Stimulated activated CD8-positive, alpha-beta memory T cell treated with anti-CD3 and anti-CD28 coated beads, Interleukin-4, amount 100 ng/mL, for 24 hours (primary cell): ENCODE measurements around the gene FGF1.

ENCODE experiments used
- DNase-seq: peaks from one replicate; pipeline ENCODE4 v3.0.0-alpha.2; 2020; ENCODE audit warnings: low read depth

Gene FGF1

DNA sequence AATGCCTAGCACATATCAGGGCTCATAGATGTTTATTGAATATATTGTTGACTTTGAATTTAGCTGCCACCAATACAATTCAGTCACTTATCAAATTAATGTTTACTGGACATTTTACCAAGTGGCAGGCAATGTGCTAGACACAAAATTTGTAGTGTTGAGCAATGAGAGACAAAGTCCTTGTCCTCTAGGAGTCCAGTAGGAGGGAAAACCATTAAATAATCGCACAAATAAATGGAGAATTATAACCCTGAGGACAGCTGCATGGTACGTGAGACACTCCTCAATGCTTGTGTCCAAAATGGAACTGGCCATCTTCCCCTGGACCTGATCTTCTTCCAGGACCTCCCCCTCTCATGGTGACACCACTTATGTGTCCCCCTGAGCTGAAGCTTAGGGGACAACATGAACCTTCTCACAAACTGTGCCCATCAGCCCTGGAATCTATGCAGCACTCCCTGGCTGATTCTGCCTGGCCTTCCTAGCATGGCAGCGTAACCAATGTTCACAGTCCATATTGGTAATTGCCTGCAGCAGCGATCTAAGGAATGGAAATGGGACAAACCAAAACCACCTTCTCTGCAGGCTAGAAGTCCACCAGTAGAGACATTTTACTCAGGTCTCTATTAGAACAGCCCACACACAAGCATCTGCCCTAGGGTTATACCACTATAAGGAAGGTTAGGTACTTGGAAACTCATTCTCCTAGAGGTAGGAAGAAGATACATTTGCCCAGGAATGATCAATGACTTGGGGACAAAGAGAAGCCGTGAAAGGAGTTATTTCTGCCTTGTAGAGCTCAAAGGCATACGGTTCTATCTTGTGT lies 75.5 kb downstream of the FGF1 start:
- no peak for DNase-seq

DNA sequence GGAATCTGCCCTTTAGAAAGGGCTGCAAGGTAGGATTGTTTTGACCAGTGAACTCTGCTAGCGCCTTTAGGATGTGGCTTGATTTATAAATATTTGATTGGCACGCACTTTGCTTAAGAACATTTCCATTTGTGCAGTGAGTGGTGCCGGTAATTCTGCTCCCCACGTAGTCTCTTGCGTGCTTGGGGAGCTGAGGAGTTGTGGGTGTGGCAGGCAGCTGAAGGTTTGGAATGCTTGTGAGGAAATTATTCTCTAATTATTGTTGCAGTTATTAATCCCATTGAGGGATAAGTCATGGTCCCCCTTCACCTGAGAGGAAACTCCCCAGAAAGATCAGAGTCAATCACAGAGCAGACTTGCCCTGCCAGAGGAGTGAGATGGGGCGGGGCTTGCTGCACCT lies 76.7 kb downstream of the FGF1 start:
- no peak for DNase-seq

DNA sequence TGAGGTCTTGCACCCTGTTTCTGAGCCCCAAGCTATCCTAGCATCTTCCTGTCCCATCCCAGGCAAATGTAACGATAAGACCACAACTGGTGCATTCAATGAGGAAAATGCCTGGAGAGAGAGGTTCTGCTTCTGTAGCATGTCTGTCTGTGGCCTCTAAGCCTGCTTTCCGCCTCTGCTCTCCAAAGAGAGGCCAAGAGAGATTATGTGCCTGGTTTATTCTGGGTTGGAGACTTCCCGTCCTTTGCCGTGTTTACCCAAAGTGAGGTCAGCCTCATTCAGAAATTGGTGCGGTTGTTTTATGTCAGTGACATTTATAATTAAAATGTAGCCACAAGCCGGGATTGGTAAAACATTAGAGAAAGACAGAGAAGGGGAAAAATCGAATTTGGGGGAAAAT lies 77.8 kb downstream of the FGF1 start:
- no peak for DNase-seq

DNA sequence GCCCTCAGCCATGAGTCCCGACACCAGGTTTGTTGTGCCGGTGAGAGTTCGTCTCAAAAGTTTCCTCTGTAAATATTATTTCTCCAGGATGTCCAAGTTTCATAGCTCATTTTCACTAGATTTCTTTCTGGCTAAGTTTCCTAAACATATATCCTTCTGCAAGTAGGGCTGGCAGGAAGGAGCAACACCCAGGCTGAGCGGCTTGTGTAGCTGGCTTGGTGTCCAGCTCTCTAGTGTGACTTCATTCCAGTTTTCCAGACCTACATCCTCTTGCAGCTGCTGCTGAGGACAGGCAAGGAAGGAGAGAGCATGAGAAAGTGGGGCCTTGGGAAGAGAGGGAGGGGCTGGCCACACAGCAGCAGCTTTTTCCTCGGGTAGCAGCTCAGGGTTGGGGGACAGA lies 80.3 kb downstream of the FGF1 start:
- DNase-seq, result no peak

DNA sequence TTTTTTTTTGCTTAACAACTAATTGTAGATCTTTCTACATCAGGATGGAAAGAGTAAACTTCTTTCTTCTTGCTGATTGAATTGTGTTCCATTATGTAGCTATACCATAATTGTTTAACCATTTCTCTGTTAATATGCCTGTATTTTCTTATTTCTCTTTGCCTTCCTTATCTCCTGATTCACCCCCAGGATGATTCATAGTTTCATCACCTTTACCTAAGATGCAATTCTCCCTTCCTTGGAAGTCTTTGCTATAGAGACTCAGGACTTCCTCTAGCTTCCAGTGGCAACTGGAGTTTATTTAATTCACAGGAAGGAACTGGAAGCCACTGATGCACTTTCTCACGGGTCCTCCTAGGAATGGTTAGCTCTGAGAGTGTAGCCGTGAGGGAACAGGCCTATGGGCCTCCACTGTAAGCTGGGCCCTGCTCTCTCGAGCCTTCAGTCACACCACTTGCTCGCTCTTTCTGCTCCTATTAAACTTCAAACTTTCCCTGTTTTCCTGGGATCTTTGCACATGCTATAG lies 83.1 kb downstream of the FGF1 start:
- no peak for DNase-seq

DNA sequence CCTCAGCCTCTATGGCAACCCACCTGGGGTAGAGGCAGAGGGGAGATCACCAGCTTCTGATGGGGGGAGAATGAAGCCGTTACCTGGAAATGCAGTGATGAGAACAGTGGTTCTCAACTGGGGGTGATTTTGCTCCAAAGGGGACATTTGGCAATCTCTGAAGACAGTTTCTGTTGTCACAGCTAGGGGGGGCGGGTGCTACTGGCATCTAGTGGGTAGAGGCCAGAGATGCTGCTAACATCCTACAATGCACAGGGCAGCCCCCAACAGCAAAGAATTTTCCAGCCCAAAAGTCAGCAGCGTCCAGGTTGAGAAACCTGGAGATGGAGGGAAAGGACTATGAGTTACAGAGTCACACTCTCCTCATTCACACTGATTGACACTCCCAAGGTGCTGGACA lies 84.5 kb downstream of the FGF1 start:
- DNase-seq, result no peak

DNA sequence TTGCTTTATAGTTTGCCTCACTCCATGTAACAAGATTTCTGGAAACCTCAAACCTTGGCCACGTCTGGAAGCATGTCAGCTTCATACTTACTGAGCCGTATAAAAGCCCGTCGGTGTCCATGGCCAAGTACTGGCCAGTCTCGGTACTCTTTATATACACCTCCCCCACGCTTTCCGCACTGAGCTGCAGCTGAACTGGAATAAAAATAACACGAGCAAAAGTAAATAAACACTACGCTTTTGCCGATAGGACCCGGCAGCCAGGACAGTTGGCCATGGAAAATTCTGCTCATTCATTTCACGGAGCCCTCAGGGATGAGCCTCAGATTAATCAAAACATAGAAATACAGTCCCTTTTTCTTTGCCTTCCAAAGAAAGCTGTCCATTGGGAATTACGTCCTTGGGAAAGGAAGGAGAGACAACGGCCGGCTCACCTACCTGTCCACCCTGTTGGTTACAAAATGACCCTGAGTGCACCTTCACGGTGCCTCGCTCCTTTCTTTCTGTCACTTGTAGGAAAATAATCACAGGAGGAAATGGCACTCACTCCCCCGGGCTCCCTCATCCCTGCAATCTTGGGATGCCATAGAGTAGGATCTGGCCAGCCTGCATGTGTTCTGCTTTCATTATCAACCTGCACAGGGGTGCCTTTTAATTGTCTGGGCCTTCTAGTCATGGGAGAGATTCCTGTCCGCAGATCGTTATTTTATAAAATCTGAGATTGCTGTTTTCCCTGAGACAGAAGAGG lies 85.1 kb downstream of the FGF1 start:
- no peak for DNase-seq

DNA sequence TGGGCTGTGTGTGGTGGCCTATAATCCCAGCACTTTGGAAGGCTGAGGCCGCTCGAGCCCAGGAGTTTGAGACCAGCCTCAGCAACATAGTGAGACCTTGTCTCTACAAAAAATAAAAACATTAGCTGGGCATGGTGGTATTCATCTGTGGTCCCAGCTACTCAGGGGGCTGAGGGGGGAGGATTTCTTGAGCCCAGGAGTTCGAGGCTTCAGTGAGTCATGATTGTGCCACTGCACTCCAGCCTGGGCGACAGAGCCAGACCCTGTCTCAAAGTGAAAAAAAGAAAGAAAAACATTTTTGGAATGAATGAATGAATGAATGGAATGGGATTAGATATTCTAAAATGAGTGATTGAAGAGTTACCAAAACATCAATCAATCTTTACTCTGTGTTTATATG lies 85.8 kb downstream of the FGF1 start:
- no peak for DNase-seq

DNA sequence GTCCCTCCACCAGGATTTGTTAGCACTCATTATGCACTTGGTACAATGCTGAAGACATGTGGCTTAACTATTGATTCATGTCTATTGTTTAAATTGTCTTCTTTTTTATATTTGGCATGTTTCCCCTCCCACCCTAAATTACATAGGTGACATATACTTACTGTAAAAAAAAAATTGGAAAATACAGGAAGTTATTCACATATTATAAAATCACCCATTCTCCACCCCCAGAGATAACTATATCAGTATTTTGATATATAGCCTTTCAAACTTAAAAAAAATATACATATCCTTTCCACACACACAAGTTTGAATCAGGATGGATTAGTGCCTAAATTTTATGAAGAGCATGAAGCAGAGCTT lies 87.6 kb downstream of the FGF1 start:
- DNase-seq, result no peak

DNA sequence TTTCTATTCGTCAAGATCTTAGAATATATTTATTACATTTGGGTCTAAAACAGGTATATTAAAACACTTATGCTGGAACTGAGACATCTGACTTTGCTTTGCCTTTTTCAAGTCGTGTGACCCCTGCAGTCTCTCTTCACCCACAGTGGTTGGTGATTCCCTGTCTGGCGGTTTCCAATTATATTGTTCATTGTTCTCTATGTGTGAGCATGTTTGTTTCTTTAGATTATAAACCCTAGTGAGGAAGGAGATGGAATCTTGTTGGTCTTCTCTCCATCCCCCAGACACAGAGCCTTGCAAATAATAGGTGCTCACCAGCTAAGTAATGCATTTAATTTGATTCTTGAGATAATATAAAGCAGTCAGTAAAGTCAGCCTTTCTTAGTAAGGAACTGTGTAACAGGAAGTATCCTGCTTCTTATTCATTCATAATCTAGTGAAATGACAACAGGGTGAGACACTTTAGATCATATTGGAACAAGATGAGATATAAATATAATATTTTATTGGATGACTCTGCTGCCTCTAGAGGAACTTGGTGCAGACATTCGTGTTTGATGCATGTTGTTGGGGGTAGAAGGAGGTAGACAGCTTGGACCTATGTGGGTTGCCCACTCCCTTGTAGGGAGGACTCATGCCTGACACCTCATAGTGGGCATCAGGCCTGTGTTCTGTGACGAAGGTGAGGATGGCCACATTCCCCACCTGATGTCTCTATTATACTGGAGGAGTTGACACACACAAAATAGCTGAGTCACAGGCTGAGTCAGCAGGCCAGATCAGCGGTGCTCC lies 88.1 kb downstream of the FGF1 start:
- no peak for DNase-seq

DNA sequence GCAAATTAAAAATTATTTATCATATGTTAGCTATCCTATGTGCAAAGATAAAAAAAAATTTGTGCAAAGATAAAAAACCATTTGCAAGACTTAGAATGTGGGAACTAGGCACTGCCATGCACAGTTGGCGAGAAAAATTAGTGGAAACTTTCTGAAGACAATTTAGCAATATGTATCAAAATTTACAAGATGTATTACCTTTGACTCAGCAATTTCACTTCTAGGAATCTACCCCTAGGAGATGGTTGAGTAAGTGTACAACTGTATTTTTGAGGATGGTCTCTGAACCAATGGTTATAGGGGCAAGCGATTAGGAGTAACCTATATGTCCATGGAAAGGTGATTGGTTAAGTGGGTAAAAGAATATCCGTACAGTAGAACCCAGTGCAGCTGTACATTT lies 88.9 kb downstream of the FGF1 start:
- DNase-seq, result no peak

DNA sequence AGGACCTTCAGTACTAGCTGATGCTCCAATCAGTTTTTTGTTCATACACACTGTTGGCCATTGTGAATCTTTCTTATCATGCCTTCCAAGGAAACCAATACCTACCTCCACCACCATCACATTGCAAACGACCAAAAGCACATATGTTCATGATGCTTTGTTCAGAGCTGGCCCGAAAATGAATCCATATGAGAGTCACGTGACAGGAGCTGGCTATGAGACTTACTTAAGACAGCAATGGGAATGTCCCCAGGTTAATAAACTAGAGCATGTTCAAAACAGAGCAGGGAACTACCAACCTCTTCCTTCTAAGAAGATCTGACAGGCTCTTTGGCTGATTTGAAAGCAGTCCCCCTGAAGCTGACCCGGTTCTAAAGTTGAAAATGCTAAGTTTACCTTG lies 93.5 kb downstream of the FGF1 start:
- no peak for DNase-seq

DNA sequence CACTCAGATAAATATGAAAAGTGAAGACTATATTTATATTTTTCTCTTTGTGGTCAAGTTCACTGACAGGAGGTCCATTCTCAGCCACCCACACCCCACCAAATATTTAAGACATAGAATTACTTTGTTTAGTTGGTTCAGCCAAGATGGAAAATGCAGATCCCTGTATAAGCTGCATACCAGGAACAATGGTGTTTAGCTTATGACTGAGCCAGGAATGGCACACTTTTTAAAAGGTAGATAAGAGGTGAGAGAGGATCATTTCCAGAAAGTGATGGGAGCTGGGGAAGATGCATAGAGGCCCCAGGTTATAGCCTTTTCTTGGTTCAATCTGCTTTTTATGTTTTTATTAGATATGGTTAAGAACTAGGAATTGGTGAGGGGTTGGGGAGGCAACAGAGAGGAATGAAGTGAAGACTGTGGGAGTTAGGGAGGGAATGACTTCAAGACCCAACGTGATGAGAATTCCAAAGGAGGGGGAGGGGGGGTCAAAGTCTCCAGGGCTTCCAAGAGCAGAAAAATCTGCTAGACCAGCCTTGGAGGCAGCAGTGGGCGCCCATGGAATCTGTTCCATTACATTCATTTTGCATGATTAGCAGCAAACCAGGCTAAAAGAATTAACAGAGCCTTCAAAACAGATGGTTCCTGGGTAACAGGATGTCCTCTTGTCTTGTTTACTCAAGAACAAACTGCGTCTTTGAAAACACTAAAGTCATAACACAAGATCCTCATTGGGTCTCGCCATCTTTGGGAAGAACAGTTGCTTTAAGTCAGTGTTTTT lies 95.2 kb downstream of the FGF1 start:
- DNase-seq, result no peak

DNA sequence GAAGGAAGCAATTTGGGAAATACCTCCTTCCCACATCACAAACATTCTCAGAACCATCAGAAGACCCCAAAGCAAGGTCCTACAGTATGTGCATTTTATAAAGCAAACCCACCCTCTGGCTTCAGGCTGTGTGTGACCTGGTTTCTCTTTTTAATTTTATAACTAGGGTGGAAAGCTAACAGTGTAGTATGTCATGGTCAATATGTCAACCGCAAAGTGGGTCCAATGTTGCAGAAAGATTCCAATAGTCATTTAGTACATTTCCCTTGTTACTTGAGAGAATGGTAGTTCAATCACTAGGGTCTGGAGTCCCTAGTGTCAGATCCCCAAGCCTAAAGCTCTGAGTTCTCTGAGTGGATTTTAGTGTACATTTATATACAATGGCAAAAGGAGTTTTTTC lies 96.2 kb downstream of the FGF1 start:
- no peak for DNase-seq

DNA sequence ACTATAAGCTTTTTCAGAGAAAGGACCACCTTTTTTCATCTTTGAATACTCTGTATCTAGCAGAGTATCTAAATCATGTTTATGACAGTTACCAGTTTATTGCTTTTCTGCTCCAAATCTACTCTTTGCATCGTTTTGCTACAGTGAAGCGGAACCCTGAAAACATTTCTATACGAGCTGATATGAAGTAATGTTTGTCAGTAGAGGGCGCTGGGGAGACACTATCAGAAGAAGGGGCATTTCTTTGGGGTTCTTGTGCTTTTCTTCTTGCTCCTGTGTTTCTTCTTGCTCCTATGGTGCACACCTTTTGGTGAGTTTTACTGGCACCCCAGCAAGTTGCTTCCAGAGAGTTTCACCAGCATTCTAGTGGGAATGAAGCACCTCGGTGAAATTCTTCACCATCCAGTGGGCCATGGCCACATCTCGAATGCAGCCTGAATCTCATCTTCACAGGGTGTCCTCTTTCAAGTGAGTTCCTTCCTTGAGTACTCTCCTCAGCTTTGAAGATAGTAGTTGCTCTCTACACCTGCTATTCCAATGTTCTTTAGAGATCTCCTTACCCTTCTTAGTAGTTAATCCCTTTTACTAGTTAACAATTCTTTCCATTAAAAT lies 98.4 kb downstream of the FGF1 start:
- DNase-seq, result no peak

DNA sequence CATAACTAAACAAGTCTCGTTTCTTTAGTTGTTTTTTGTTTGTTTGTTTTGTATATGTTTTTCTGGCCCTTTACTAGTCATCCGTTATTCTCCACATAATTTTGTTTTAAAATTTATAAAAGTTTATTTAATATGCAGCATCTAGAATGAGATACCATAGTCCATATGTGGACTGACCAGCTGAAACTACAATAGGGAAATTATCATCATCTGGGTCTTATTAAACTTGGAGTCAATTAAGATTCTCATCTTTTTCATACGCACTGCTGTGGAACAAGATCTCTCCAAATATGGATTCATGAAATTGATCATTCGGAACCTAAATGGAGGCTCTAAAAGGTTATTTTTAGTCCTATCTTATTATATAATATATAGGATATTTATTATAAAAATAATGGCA lies 99.3 kb downstream of the FGF1 start:
- DNase-seq, result no peak

DNA sequence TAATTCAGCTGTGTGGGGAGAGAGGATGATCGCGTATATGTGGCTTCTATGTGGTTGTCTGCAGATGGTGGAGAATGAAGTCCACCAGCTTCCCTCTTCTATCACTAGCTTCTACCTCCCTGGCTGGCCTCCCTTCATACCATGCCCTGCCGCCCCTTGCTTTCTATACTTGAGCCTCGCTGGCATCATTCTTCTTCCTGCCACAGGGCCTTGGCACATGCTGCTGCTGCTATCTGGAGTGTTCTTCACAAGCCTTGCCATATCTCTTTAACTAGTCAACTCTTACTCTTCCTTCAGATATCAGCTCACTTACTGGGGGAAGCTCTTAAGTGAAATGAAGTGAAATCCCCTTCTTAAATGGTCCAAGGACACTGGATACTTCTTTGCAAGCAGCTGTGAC lies 100.4 kb downstream of the FGF1 start:
- no peak for DNase-seq

DNA sequence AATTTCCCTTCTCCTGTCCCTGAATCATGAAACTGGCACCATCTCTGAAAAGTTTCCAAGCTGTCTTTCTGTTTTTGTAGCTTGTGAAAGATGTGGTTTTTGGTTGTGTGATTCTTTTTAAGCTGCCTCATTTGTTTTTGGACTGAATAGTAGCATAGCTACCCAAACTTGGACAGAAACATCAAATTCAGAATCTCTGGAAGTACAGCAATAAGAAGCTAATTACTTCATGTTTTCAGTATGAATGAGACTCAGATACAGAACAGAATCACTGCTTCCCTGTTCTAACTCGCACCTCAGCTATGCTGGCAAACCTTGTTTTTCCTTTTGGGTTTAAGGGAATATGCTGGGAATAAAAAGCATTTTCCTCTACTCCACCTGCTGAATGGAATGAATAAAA lies 101.0 kb downstream of the FGF1 start:
- no peak for DNase-seq

DNA sequence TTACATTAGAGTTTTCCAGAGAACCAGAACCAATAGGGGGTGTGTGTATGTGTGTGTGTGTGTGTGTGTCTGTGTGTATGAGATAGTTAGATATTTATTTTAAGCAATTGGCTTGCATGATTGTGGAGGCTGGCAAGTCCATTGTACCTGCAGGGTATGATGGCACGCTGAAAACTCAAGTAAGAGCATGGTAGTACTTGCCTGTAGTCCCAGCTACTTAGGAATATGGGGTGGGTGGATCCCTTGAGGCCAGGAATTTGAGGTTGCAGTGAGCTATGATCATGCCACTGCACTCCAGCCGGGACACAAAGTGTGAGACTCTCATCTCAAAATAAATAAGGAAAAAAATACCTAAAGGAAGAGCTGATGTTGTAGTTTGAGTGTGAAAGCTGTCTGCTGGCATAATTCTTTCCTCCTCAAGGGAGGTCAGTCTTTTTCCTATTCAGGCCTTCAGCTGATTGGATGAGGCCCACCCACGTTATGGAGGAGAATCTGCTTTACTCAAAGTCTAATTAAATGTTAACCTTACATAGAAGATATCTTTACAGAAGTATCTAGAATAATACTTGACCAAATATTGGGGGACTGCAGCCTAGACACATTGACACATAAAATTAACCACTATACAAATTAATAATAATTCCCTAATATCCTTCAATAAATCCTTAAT lies 107.6 kb downstream of the FGF1 start:
- DNase-seq, result no peak

DNA sequence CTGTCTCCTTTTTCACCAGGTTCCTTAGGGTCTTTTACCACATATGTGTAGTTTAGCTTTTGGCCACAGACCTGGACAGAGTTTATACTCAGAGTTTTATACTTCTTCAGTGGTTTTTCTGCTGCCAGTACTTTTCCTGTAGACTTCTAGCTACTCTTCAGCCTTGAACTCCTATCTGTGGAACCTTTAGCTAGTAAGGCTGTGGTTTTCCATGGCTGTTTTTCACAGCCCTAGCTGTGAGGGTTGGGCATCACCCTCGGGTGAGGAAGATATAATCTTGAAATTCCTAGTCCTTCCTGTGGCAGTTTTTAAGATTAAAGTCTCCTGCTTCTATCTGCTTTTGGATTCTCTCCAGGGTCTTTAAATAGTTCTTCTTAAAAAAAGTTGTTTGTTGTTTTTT lies 109.1 kb downstream of the FGF1 start:
- no peak for DNase-seq

DNA sequence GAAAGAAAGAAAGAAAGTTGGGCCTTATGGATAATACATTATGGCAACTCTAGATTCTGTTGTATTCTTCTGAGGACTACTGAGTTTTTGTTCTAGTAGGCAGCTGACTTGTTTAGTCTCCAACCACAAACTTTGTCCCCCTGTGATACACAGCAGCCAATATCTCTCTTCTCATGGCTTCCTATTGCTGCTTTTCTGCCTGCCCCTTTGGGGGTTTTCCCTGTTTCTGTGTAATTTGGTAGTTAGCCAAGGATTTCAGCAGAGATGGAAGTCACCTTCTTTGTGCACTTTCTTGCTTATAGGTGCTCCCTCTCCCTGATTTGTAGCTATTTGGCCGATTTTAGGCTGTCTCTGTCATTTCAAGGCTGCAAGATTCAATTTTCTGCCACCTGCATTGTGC lies 109.6 kb downstream of the FGF1 start:
- no peak for DNase-seq
